ENCODE results near the gene SMG1.

GRCh38 chr16:18852647-18853046 is 73.6 kb downstream of the SMG1 start:
- TF ChIP-seq CTCF (IDR thresholded peaks at IDR 0.05), result no peak
- no peak for TF ChIP-seq ZFX (IDR thresholded peaks at IDR 0.05; ENCODE audit: borderline replicate concordance)

Measured in 22Rv1 (cell line).